HCT116 (cell line): ENCODE results near the gene AKAP13. TPM values are rescaled to one million over a fixed set of nuclear protein-coding genes. Genes with fewer than 3 reads are reported as not detected.

Experiments
- ATAC-seq: fragments of 200-7000 bp; cut with Tn5 transposase; 2 replicates; pipeline ENCODE4 v1.9.1; 2020; ENCODE audit warnings: mild to moderate bottlenecking, moderate library complexity
- BruUV-seq: library from RNA; stranded (reverse); fragments of 400-500 nt; replicated peaks from 2 replicates; lab custom pipeline; 2021; lab: Mats Ljungman, UMichigan
- CTCF ChIA-PET: fragments of 300-600 bp; sonication (Branson Sonifier 250); formaldehyde crosslinking; loops from one replicate; lab custom pipeline; 2021; ENCODE audit warnings: antibody characterized with exemption; lab: Charles Lee
- POLR2A ChIA-PET: fragments of 300-600, 350-600 bp; sonication (Branson Sonifier 250); formaldehyde crosslinking; loops from one replicate; lab custom pipeline; 2021; ENCODE audit warnings: antibody characterized with exemption; lab: Charles Lee
- RAD21 ChIA-PET, 2 experiments: fragments of 300-600 bp; sonication (Branson Sonifier 250); formaldehyde crosslinking; loops; one replicate each; lab custom pipeline; 2023; ENCODE audit warnings: low total read pairs in 2 of 2; ENCODE audit not compliant: uncharacterized antibody in 2 of 2, unreplicated experiment in 2 of 2, low non-redundant PET in 1 of 2; lab: Charles Lee
- DNase-seq: peaks from one replicate; pipeline ENCODE4 v3.0.0-alpha.2; 2010; ENCODE audit warnings: low read depth, low spot score
- H2AFZ ChIP-seq: fragments of 200-600 bp; shearing (Covaris generic), sonication (generic); 2 replicates; pipeline ENCODE4 v1.6.1; 2017; ENCODE audit warnings: low read depth, mixed run types, mixed read lengths, antibody characterized with exemption, low read length; ENCODE audit not compliant: poor library complexity, severe bottlenecking
- H3K27ac ChIP-seq: 2 replicates; pipeline ENCODE4 v1.5.1; 2012; ENCODE audit warnings: low read depth, low read length
- H3K27me3 ChIP-seq: fragments of 200-600 bp; sonication (generic); 2 replicates; pipeline ENCODE4 v1.6.1; 2016; ENCODE audit warnings: mixed run types, low read length, mixed read lengths; ENCODE audit not compliant: insufficient read depth
- H3K36me3 ChIP-seq, 2 experiments: fragments of 200-500 bp in 1 of 2; fragments of 200-600 bp in 1 of 2; sonication (Bioruptor generic) in 1 of 2; sonication (generic) in 1 of 2; 2 replicates each; pipeline versions ENCODE4 v1.5.1 to v1.6.1; 2014 to 2016; ENCODE audit warnings: low read length in 2 of 2, inconsistent platforms in 1 of 2, mixed read lengths in 1 of 2, mixed run types in 1 of 2; ENCODE audit not compliant: insufficient read depth in 2 of 2, control insufficient read depth in 1 of 2
- H3K4me1 ChIP-seq, 2 experiments: fragments of 200-600 bp in 1 of 2; sonication (generic) in 1 of 2; 2 replicates each; pipeline versions ENCODE4 v1.5.1 to v1.6.1; 2012 to 2017; ENCODE audit warnings: low read length in 2 of 2, inconsistent platforms in 1 of 2, mild to moderate bottlenecking in 1 of 2, mixed read lengths in 1 of 2, mixed run types in 1 of 2, moderate library complexity in 1 of 2; ENCODE audit not compliant: insufficient read depth in 2 of 2, control insufficient read depth in 1 of 2
- H3K4me2 ChIP-seq: fragments of 200-600 bp; sonication (generic); 2 replicates; pipeline ENCODE4 v1.6.1; 2017; ENCODE audit warnings: mixed run types, low read length, mixed read lengths
- H3K4me3 ChIP-seq, 2 experiments: fragments of 200-600 bp in 1 of 2; sonication (generic) in 1 of 2; replicated peaks in 1 of 2; 2 replicates each; pipeline ENCODE4 v1.5.1; 2011 to 2016; ENCODE audit warnings: low read length in 2 of 2, control low read depth in 1 of 2, low read depth in 1 of 2, mild to moderate bottlenecking in 1 of 2, mixed read lengths in 1 of 2, mixed run types in 1 of 2
- H3K79me2 ChIP-seq: fragments of 200-600 bp; sonication (generic); 2 replicates; pipeline ENCODE4 v1.6.1; 2017; ENCODE audit warnings: mild to moderate bottlenecking, mixed run types, low read length, moderate library complexity, mixed read lengths; ENCODE audit not compliant: insufficient read depth
- H3K9ac ChIP-seq: fragments of 200-600 bp; sonication (generic); 2 replicates; pipeline ENCODE4 v1.6.1; 2016; ENCODE audit warnings: low read length, mixed read lengths
- H3K9me2 ChIP-seq: fragments of 200-600 bp; sonication (generic), shearing (Covaris generic); 2 replicates; pipeline ENCODE4 v1.6.1; 2017; ENCODE audit warnings: mixed run types, mild to moderate bottlenecking, moderate library complexity; ENCODE audit not compliant: insufficient read depth
- H3K9me3 ChIP-seq, 2 experiments: fragments of 200-500 bp in 1 of 2; fragments of 200-600 bp in 1 of 2; sonication (Bioruptor generic) in 1 of 2; sonication (generic) in 1 of 2; 2 replicates each; pipeline ENCODE4 v1.6.1; 2014 to 2017; ENCODE audit warnings: low read length in 2 of 2, mixed read lengths in 2 of 2, inconsistent platforms in 1 of 2, low read depth in 1 of 2, mild to moderate bottlenecking in 1 of 2, mixed run types in 1 of 2, moderate library complexity in 1 of 2; ENCODE audit not compliant: control insufficient read depth in 1 of 2, insufficient read depth in 1 of 2
- H4K20me1 ChIP-seq: fragments of 200-600 bp; sonication (generic), shearing (Covaris generic); 2 replicates; pipeline ENCODE4 v1.6.1; 2017; ENCODE audit warnings: mixed run types, mild to moderate bottlenecking, moderate library complexity; ENCODE audit not compliant: insufficient read depth
- CEBPB ChIP-seq: IDR thresholded peaks from 2 replicates; pipeline ENCODE4 v1.6.1; 2012; ENCODE audit warnings: low read depth
- EGR1 ChIP-seq: IDR thresholded peaks from 2 replicates; pipeline ENCODE4 v1.6.1; 2012; ENCODE audit warnings: low read depth
- JUND ChIP-seq: IDR thresholded peaks from 2 replicates; pipeline ENCODE4 v1.6.1; 2012
- POLR2AphosphoS5 ChIP-seq: IDR thresholded peaks from 2 replicates; pipeline ENCODE4 v1.6.1; 2011; ENCODE audit warnings: mild to moderate bottlenecking, low read depth, low read length, moderate library complexity
- RAD21 ChIP-seq: IDR thresholded peaks from 2 replicates; pipeline ENCODE4 v1.6.1; 2012; ENCODE audit warnings: low read depth, mild to moderate bottlenecking
- SP1 ChIP-seq: IDR thresholded peaks from 2 replicates; pipeline ENCODE4 v1.6.1; 2012; ENCODE audit warnings: low read depth
- SRF ChIP-seq: IDR thresholded peaks from 2 replicates; pipeline ENCODE4 v1.6.1; 2012; ENCODE audit warnings: low read depth
- ZFX ChIP-seq: fragments of 450-650 bp; IDR thresholded peaks from 2 replicates; pipeline ENCODE4 v1.6.1; 2017
- intact Hi-C: fragments of 100-400 bp; cut with micrococcal nuclease; formaldehyde crosslinking; loops from 2 replicates; pipeline ENCODE4 v1.10.0; 2022
- total RNA-seq: library from RNA; stranded (reverse); gene quantifications from one replicate; pipeline ENCODE4 v1.2.1, GENCODE V29; 2021; ENCODE audit not compliant: unreplicated experiment
- TF ChIP-seq, protein P1 (sequence below): IDR thresholded peaks from 2 replicates; pipeline ENCODE4 v1.6.1; 2011; ENCODE audit warnings: mild to moderate bottlenecking, low read length, moderate library complexity; ENCODE audit not compliant: insufficient replicate concordance; ENCODE audit errors: extremely low read depth

AKAP13 gene
- total RNA-seq, 1 experiment from 2014 or later: 43.1 TPM

DNA sequence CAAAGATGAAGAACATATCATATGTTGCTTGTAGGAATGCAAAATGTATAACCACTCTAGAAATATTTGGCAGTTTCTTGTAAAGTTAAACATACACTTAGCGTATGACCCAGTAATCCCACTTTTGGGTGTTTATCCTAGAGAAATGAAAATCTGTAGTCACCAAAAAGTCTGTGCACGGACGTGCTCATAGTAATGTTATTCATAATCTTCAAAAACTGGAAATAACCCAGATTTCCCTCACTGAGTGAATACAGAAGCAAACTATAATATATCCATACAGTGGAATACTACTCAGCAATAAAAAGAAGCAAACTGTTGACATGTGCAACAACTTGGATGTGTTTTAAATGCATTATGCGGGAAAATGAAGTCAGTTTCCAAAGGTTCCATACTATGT, 155.9 kb downstream of the AKAP13 start:
- Histone ChIP-seq H3K27ac (no peak overlapping the region), H3K27me3 (no peaks in the 10 kb centered on the region), H4K20me1 (no peaks in the 10 kb centered on the region), H3K4me1 (no peaks in the 10 kb centered on the region), H3K9ac (no peak overlapping the region), H3K9me3 (no peaks in the 10 kb centered on the region), H3K36me3 (peaks cover 2 to 5% of the 10 kb centered on the region in 2 experiments; a peak in 1 of 4 replicates), H2AFZ (no peak overlapping the region), H3K9me2 (no peaks in the 10 kb centered on the region), H3K4me3 (no peak overlapping the region), H3K4me2 (no peak overlapping the region), H3K79me2 (no peaks in the 10 kb centered on the region)
- ChIA-PET POLR2A (no interaction called here), CTCF (no interaction called here), RAD21 (no interaction called here)
- no peak for TF ChIP-seq JUND
- no peak for TF ChIP-seq SRF
- no peak for TF ChIP-seq SP1
- no peak for TF ChIP-seq POLR2AphosphoS5
- TF ChIP-seq, protein P1, sequence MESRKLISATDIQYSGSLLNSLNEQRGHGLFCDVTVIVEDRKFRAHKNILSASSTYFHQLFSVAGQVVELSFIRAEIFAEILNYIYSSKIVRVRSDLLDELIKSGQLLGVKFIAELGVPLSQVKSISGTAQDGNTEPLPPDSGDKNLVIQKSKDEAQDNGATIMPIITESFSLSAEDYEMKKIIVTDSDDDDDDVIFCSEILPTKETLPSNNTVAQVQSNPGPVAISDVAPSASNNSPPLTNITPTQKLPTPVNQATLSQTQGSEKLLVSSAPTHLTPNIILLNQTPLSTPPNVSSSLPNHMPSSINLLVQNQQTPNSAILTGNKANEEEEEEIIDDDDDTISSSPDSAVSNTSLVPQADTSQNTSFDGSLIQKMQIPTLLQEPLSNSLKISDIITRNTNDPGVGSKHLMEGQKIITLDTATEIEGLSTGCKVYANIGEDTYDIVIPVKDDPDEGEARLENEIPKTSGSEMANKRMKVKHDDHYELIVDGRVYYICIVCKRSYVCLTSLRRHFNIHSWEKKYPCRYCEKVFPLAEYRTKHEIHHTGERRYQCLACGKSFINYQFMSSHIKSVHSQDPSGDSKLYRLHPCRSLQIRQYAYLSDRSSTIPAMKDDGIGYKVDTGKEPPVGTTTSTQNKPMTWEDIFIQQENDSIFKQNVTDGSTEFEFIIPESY: no peak
- intact Hi-C loops: no loop called here
- DNase-seq: no peak
- BruUV-seq: no TSS peak
- no peak for ATAC-seq

DNA sequence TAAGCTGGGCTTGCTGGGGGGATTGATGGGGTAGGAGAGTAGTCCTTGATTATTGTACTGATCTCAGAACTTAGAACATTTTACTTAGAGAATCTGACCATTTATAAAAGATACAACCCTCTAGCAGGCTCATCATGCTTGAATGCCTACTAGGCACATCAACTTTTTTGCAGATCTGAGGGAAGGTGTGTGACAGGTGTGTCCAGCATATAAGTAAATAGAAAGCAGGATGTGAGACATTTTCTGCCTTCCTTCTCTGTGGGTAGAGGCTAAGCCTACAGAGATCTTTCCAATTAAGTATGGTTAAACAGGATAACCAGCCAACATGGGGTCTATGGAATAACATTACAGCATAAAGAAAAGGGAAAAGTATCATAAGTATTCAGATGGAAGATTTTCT, 159.1 kb downstream of the AKAP13 start:
- no peak overlapping the region for H3K4me2 ChIP-seq
- POLR2A ChIA-PET: no interaction called here

More for the DNA sequence above, 159.1 kb downstream of the AKAP13 start:
- intact Hi-C loops: no loop called here
- RAD21 ChIA-PET: no interaction called here
- TF ChIP-seq RAD21 (no peak), ZFX (no peak), EGR1 (no peak), SP1 (no peak), CEBPB (no peak)
- TF ChIP-seq, protein P1: no peak
- TF ChIP-seq, all 23 proteins: peak for 0
- H3K27me3 ChIP-seq: no peaks in the 10 kb centered on the region
- H3K79me2 ChIP-seq: no peaks in the 10 kb centered on the region
- ATAC-seq: no peak
- H4K20me1 ChIP-seq: no peaks in the 10 kb centered on the region
- H3K27ac ChIP-seq: no peak overlapping the region
- H3K4me1 ChIP-seq: no peaks in the 10 kb centered on the region
- DNase-seq: no peak
- H3K9me2 ChIP-seq: no peaks in the 10 kb centered on the region
- no peak overlapping the region for H2AFZ ChIP-seq
- no peaks in the 10 kb centered on the region for H3K9me3 ChIP-seq
- peaks cover 0 to 5% of the 10 kb centered on the region in 2 experiments; a peak in 1 of 4 replicates for H3K36me3 ChIP-seq
- BruUV-seq: no TSS peak
- CTCF ChIA-PET: no interaction called here
- H3K9ac ChIP-seq: no peak overlapping the region
- H3K4me3 ChIP-seq: no peak overlapping the region
